GM12874 (cell line): Measurements from ENCODE around the gene PRICKLE2.

Experiments
- CTCF ChIP-seq: IDR thresholded peaks from 2 replicates; pipeline ENCODE4 v1.5.1; 2011; ENCODE audit warnings: low read depth, mild to moderate bottlenecking, control low read depth, low read length, moderate library complexity; ENCODE audit not compliant: insufficient read depth

Gene PRICKLE2

GRCh38 chr3:64053117-64053516 is 172.1 kb downstream of the PRICKLE2 start:
- TF ChIP-seq CTCF: no peak

GRCh38 chr3:64049832-64050231 is 175.4 kb downstream of the PRICKLE2 start:
- TF ChIP-seq CTCF: no peak

GRCh38 chr3:64049136-64049535 is 176.1 kb downstream of the PRICKLE2 start:
- TF ChIP-seq CTCF: no peak

GRCh38 chr3:64048631-64049061 is 176.6 kb downstream of the PRICKLE2 start:
- TF ChIP-seq CTCF: no peak

- no peak for TF ChIP-seq CTCF
Measured at GRCh38 chr3:64047787-64048186, 177.5 kb downstream of the PRICKLE2 start.

- TF ChIP-seq CTCF: no peak
Measured at GRCh38 chr3:64046996-64047594, 178.2 kb downstream of the PRICKLE2 start.

GRCh38 chr3:64046592-64046991 is 178.7 kb downstream of the PRICKLE2 start:
- no peak for TF ChIP-seq CTCF
